Upper lobe of left lung (tissue), 6 donors: ENCODE results near the gene DEFB132. TPM values are rescaled to one million over a fixed set of nuclear protein-coding genes. Genes with fewer than 3 reads are reported as not detected.

Experiments
- ATAC-seq, 2 donors: fragments of 200-7000 bp; cut with Tn5 transposase; one replicate each; pipeline ENCODE4 v1.9.1; 2022; ENCODE audit warnings: mild to moderate bottlenecking in 2 of 2, moderate library complexity in 2 of 2; ENCODE audit not compliant: low FRiP score in 2 of 2
- DNase-seq, 2 donors: peaks; one replicate each; pipeline ENCODE4 v3.0.0-alpha.2; 2019 to 2020
- H3K27ac ChIP-seq, 4 donors: fragments of 200-600 bp; sonication (generic); one replicate each; pipeline ENCODE4 v1.5.1; 2016 to 2019
- H3K27me3 ChIP-seq, 4 donors: fragments of 200-600 bp; sonication (generic); one replicate each; pipeline ENCODE4 v1.5.1; 2017 to 2019
- H3K36me3 ChIP-seq, 4 donors: fragments of 200-600 bp; sonication (generic); one replicate each; pipeline ENCODE4 v1.5.1; 2016 to 2019
- H3K4me1 ChIP-seq, 4 donors: fragments of 200-600 bp; sonication (generic); one replicate each; pipeline ENCODE4 v1.5.1; 2018 to 2019
- H3K4me3 ChIP-seq, 4 donors: fragments of 200-600 bp; sonication (generic); one replicate each; pipeline ENCODE4 v1.5.1; 2017 to 2019; ENCODE audit warnings: mild to moderate bottlenecking in 2 of 4, moderate library complexity in 1 of 4
- H3K9me3 ChIP-seq, 4 donors: fragments of 200-600 bp; sonication (generic); one replicate each; pipeline ENCODE4 v1.5.1; 2018 to 2019
- EP300 ChIP-seq, 4 donors: sonication (generic); formaldehyde crosslinking; IDR thresholded peaks; one replicate each; pipeline ENCODE4 v1.5.1; 2017; ENCODE audit warnings: antibody characterized with exemption in 4 of 4, control low read depth in 2 of 4
- POLR2A ChIP-seq, 4 donors: fragments of 450-650 bp; IDR thresholded peaks; one replicate each; pipeline ENCODE4 v1.5.1; 2016 to 2017; ENCODE audit warnings: antibody characterized with exemption in 4 of 4, mild to moderate bottlenecking in 2 of 4
- POLR2AphosphoS5 ChIP-seq, 2 donors: sonication (generic); formaldehyde crosslinking; IDR thresholded peaks; one replicate each; pipeline ENCODE4 v1.5.1; 2017; ENCODE audit warnings: antibody characterized with exemption in 2 of 2
- WGBS, 2 donors: methylation state at CpG; one replicate each; pipeline ENCODE4 v1.1.5; 2017 to 2018; 5-methylcytosine and 5-hydroxymethylcytosine counted together
- total RNA-seq, 6 donors: library from RNA; depleted of rRNA in 4 of 6; stranded (reverse); fragments of >200 nt in 4 of 6; gene quantifications; one replicate each; pipeline versions ENCODE4 v1.1.0 to v1.2.1, GENCODE V29; 2016 to 2021
- TF ChIP-seq, protein P1 (sequence below), 6 experiments: fragments of 450-650 bp in 4 of 6; fragments of 200-600 bp in 2 of 6; sonication (generic) in 2 of 6; IDR thresholded peaks; one replicate each; pipeline ENCODE4 v1.5.1; 2016 to 2019; ENCODE audit warnings: antibody characterized with exemption in 6 of 6
- donor health status: DM: no; HTN: no; CAD: no; lungs with moderate emphysema.
- donor health status: DM: no; HTN: yes; CAD: no; lungs with severe emphysema.

DEFB132 gene
- total RNA-seq, 6 donors from 2014 or later, result not detected

DNA sequence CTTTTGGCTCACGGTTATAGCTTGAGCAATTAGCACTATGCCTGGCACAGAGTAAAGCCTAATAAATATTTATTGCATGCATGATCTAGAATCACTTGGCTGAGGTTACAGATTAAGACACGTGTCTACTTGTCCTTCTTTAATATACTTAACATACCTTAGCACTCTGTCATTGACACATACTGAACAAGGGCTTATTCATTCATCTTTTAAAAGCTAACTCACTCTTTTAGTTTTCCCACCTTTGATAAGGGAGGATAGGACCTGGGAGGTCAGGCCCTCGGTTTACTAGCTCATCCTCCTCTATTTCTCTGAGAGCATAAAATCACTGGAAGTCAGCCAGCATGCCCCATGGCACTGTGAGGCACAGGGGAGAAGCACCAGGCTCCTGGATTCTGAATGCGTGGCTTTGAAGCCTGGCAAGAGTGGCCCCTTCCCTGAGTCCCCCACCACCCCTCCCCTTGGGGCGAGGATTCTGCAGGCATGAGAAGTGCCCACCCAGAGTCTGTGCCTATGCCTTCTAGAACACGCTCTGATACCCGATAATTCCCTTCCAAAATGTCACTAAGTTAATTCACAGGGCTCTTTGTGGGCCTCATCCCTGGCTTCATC lies 51.0 kb downstream of the DEFB132 start:
- ATAC-seq (no peak), DNase-seq (no peak)
- TF ChIP-seq POLR2AphosphoS5 (IDR thresholded peaks at IDR 0.05), result no peak
- TF ChIP-seq EP300 (IDR thresholded peaks at IDR 0.05), result no peak
- TF ChIP-seq, protein P1, sequence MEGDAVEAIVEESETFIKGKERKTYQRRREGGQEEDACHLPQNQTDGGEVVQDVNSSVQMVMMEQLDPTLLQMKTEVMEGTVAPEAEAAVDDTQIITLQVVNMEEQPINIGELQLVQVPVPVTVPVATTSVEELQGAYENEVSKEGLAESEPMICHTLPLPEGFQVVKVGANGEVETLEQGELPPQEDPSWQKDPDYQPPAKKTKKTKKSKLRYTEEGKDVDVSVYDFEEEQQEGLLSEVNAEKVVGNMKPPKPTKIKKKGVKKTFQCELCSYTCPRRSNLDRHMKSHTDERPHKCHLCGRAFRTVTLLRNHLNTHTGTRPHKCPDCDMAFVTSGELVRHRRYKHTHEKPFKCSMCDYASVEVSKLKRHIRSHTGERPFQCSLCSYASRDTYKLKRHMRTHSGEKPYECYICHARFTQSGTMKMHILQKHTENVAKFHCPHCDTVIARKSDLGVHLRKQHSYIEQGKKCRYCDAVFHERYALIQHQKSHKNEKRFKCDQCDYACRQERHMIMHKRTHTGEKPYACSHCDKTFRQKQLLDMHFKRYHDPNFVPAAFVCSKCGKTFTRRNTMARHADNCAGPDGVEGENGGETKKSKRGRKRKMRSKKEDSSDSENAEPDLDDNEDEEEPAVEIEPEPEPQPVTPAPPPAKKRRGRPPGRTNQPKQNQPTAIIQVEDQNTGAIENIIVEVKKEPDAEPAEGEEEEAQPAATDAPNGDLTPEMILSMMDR (IDR thresholded peaks at IDR 0.05), result no peak
- no peak for TF ChIP-seq POLR2A (IDR thresholded peaks at IDR 0.05)
- H3K4me3 ChIP-seq, result no peak overlapping the region
- 67 to 77% methylated on average over 4 to 6 of the region's 7 CpGs for WGBS, 2 donors
- peak overlapping the region; percentile 65 to 88 (median 85) for H3K27ac ChIP-seq
- no peaks in the 10 kb centered on the region for H3K27me3 ChIP-seq
- no peaks in the 10 kb centered on the region for H3K9me3 ChIP-seq
- peaks cover 15 to 20% (median 17%) of the 10 kb centered on the region in 4 donors for H3K4me1 ChIP-seq
- H3K36me3 ChIP-seq, result no peaks in the 10 kb centered on the region

DNA sequence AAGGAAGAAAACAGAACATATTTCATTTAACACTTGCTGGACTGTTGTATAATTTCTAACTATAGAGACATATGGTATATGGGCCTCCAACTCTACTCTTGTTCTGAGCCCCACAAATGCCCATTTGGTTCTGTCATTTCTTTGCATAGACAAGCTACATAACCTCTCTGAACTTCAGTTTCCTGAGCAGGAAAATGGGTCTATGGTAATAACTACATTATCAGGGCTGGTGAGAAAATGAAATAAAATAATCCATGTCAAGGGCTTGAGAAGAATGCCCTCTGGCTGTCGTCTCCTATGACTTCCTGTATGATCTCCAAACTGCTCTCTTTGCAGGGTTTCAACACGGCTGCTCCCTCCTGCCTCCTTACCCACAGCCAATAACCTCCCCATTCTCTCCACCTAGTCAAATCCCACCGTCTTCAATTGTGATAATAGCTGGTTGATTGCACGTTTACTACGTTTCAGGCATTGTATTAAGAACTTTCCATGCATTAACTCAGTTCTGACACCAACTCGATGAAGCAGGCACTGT lies 51.8 kb downstream of the DEFB132 start:
- H3K9me3 ChIP-seq, result no peaks in the 10 kb centered on the region
- TF ChIP-seq POLR2AphosphoS5 (IDR thresholded peaks at IDR 0.05), result no peak
- TF ChIP-seq, protein P1 (IDR thresholded peaks at IDR 0.05), result peak in 1 of 6 experiments; percentile 18
- H3K27ac ChIP-seq, result peak overlapping the region; percentile 65 to 88 (median 85)
- peaks cover 15 to 20% (median 17%) of the 10 kb centered on the region in 4 donors for H3K4me1 ChIP-seq
- H3K27me3 ChIP-seq, result no peaks in the 10 kb centered on the region
- ATAC-seq (peak in 1 of 2 donors; percentile 36), DNase-seq (no peak)
- peak overlapping the region in 3 of 4 donors; percentile 50 to 59 (median 57) for H3K4me3 ChIP-seq
- 3 to 9% methylated on average over 6 of the region's 6 CpGs for WGBS, 2 donors
- no peaks in the 10 kb centered on the region for H3K36me3 ChIP-seq

- Histone ChIP-seq H3K27me3 (no peaks in the 10 kb centered on the region), H3K27ac (peak overlapping the region; percentile 65 to 88 (median 85)), H3K4me3 (peak overlapping the region in 3 of 4 donors; percentile 50 to 59 (median 57)), H3K4me1 (peaks cover 15 to 20% (median 17%) of the 10 kb centered on the region in 4 donors), H3K36me3 (no peaks in the 10 kb centered on the region), H3K9me3 (no peaks in the 10 kb centered on the region)
- ATAC-seq (peak; percentile 99 to 100), DNase-seq (peak; percentile 95 to 99)
- TF ChIP-seq POLR2AphosphoS5 (IDR thresholded peaks at IDR 0.05) (peak; percentile 42 to 53), POLR2A (IDR thresholded peaks at IDR 0.05) (peak in 2 of 4 donors; percentile 14 to 42), EP300 (IDR thresholded peaks at IDR 0.05) (peak in 1 of 4 donors; percentile 25)
- TF ChIP-seq, protein P1 (IDR thresholded peaks at IDR 0.05), result no peak
- 3 to 7% methylated on average over 30 to 31 of the region's 31 CpGs for WGBS, 2 donors
These were observed 52.5 kb downstream of the DEFB132 start for GRCh38 chr20:309841-310644.

- no peaks in the 10 kb centered on the region for H3K27me3 ChIP-seq
- no peak for TF ChIP-seq POLR2AphosphoS5 (IDR thresholded peaks at IDR 0.05)
- WGBS, 2 donors, result 7 to 9% methylated on average over 7 of the region's 7 CpGs
- H3K27ac ChIP-seq, result peak overlapping the region; percentile 65 to 88 (median 85)
- no peaks in the 10 kb centered on the region for H3K36me3 ChIP-seq
- H3K4me3 ChIP-seq, result peak overlapping the region in 3 of 4 donors; percentile 50 to 59 (median 57)
- peaks cover 15 to 20% (median 17%) of the 10 kb centered on the region in 4 donors for H3K4me1 ChIP-seq
- ATAC-seq, result no peak
- H3K9me3 ChIP-seq, result no peaks in the 10 kb centered on the region
- no peak for DNase-seq
These were observed 53.1 kb downstream of the DEFB132 start for GRCh38 chr20:310645-311044.

Other genes with a start within 250 kb of the DEFB132 start
- not detected for gene DEFB125, start 170.1 kb upstream of the DEFB132 start, total RNA-seq
- gene DEFB126, start 115.1 kb upstream of the DEFB132 start, total RNA-seq, result not detected
- not detected for gene DEFB127, start 100.3 kb upstream of the DEFB132 start, total RNA-seq
- not detected for gene DEFB128, start 68.0 kb upstream of the DEFB132 start, total RNA-seq
- not detected for gene DEFB129, start 30.5 kb upstream of the DEFB132 start, total RNA-seq
- gene C20orf96, start 33.0 kb downstream of the DEFB132 start, total RNA-seq, result 10 to 100 TPM in 3 of 6 donors, 1 to 10 TPM in 3; 3.0 to 31.4 (median 10.3) TPM
- gene ZCCHC3, start 39.8 kb downstream of the DEFB132 start, total RNA-seq, result 10 to 100 TPM; 14.2 to 18.5 (median 17.3) TPM
- gene SOX12, start 67.8 kb downstream of the DEFB132 start, total RNA-seq, result 10 to 100 TPM in 2 of 6 donors, 1 to 10 TPM in 4; 3.8 to 13.5 (median 7.6) TPM
- 10 to 100 TPM; 13.6 to 30.8 (median 25.6) TPM for gene NRSN2, start 89.4 kb downstream of the DEFB132 start, total RNA-seq
- gene TRIB3, start 123.0 kb downstream of the DEFB132 start, total RNA-seq, result 10 to 100 TPM; 11.5 to 39.0 (median 24.7) TPM
- 100 to 1,000 TPM in 3 of 6 donors, 10 to 100 TPM in 3; 63.4 to 179 (median 109) TPM for gene RBCK1, start 150.6 kb downstream of the DEFB132 start, total RNA-seq
- 10 to 100 TPM; 35.5 to 59.7 (median 37.5) TPM for gene TBC1D20, start 204.8 kb downstream of the DEFB132 start, total RNA-seq